Neural progenitor cell (in vitro differentiated cells): ENCODE measurements around the gene PAQR4.

Experiments
- CTCF ChIP-seq: fragments of 200-600 bp; sonication (generic); IDR thresholded peaks from 2 replicates; pipeline ENCODE4 v1.5.1; 2017; ENCODE audit warnings: antibody characterized with exemption, mild to moderate bottlenecking
- EZH2 ChIP-seq: fragments of 200-600 bp; sonication (generic); IDR thresholded peaks from 2 replicates; pipeline ENCODE4 v1.6.1; 2017; ENCODE audit warnings: antibody characterized with exemption, mild to moderate bottlenecking, moderate library complexity
- EZH2phosphoT487 ChIP-seq: fragments of 200-600 bp; sonication (generic); IDR thresholded peaks from 2 replicates; pipeline ENCODE4 v1.6.1; 2017; ENCODE audit warnings: antibody characterized with exemption

GRCh38 chr16:2927010-2927646, 42.0 kb upstream of the PAQR4 start:
- TF ChIP-seq CTCF (peak; percentile 96), EZH2 (no peak), EZH2phosphoT487 (no peak)
